ENCODE results near the gene NTSR2.

NTSR2 gene

DNA sequence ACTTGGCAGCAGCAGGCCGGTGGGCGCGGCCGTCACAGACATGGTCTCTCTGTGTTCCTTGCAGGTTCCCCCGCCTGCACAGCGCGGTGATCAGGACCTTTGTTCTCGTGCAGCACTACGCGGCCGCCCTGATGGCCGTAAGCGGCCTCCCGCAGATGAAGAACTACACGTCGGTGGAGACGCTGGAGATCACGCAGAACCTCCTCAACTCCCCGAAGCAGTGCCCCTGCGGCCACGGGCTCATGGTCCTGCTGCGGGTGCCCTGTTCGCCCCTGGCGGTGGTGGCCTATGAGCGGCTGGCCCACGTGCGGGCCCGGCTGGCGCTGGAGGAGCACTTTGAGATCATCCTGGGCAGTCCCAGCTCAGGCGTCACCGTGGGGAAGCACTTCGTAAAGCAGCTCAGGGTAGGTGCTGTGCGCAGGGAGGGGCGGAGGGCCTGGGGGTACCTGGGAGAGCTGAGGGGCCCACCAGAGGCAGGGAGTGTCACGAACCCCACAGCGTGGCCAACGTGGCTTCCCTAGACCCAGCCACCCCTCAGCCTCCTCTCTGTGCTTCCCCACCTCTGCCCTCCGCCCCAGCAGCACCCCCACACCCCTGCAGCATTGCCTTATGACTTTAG is 59.3 kb downstream of the NTSR2 start:
- H3K4me1 ChIP-seq (ENCODE audit: insufficient read depth, low read length, severe bottlenecking), result no peaks in the 10 kb centered on the region
- H2AFZ ChIP-seq (ENCODE audit: low read length), result no peak overlapping the region
- H3K27ac ChIP-seq (ENCODE audit: low read depth, low read length, poor library complexity, severe bottlenecking), result no peak overlapping the region
- no peaks in the 10 kb centered on the region for H3K79me2 ChIP-seq (ENCODE audit: insufficient read depth, low read length)
- TF ChIP-seq, protein P1, sequence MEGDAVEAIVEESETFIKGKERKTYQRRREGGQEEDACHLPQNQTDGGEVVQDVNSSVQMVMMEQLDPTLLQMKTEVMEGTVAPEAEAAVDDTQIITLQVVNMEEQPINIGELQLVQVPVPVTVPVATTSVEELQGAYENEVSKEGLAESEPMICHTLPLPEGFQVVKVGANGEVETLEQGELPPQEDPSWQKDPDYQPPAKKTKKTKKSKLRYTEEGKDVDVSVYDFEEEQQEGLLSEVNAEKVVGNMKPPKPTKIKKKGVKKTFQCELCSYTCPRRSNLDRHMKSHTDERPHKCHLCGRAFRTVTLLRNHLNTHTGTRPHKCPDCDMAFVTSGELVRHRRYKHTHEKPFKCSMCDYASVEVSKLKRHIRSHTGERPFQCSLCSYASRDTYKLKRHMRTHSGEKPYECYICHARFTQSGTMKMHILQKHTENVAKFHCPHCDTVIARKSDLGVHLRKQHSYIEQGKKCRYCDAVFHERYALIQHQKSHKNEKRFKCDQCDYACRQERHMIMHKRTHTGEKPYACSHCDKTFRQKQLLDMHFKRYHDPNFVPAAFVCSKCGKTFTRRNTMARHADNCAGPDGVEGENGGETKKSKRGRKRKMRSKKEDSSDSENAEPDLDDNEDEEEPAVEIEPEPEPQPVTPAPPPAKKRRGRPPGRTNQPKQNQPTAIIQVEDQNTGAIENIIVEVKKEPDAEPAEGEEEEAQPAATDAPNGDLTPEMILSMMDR (IDR thresholded peaks at IDR 0.05; ENCODE audit: low read length), result no peak
- TF ChIP-seq EZH2 (IDR thresholded peaks at IDR 0.05; ENCODE audit: borderline replicate concordance, low read length), result no peak
- H3K36me3 ChIP-seq (ENCODE audit: insufficient read depth, low read length), result no peaks in the 10 kb centered on the region
- H3K9ac ChIP-seq (ENCODE audit: low read length), result no peak overlapping the region
- H3K27me3 ChIP-seq (ENCODE audit: insufficient read depth, low read length), result no peaks in the 10 kb centered on the region
- no peak overlapping the region for H3K4me2 ChIP-seq (ENCODE audit: low read length)
- H3F3A ChIP-seq (ENCODE audit: insufficient read depth, low read length), result no peaks in the 10 kb centered on the region
- H4K20me1 ChIP-seq (ENCODE audit: insufficient read depth, low read length), result no peaks in the 10 kb centered on the region
- no peaks in the 10 kb centered on the region for H3K9me3 ChIP-seq (ENCODE audit: low read length)
- no peaks in the 10 kb centered on the region for H3K9me2 ChIP-seq (ENCODE audit: low read depth, low read length)
- no peak overlapping the region for H3K4me3 ChIP-seq (ENCODE audit: low read depth, low read length, poor library complexity, severe bottlenecking)

Measured in OCI-LY1 (cell line).